ENCODE results near the gene BAHD1.
"Not testable (repeated sequence)": the region's sequence is repeated elsewhere in the genome, so short reads cannot be mapped to it uniquely, and the experiment has no call there.

The BAHD1 gene

GRCh38 chr15:40445421-40445922 lies 4.7 kb downstream of the BAHD1 start:
- DNase-seq (ENCODE audit: low read depth, low spot score): no peak

- DNase-seq (ENCODE audit: low read depth, low spot score): no peak
Observed at GRCh38 chr15:40446144-40446543, 5.4 kb downstream of the BAHD1 start.

GRCh38 chr15:40448354-40448753 lies 7.6 kb downstream of the BAHD1 start:
- DNase-seq (ENCODE audit: low read depth, low spot score): no peak

- DNase-seq (ENCODE audit: low read depth, low spot score): no peak
Observed at GRCh38 chr15:40449275-40449674, 8.5 kb downstream of the BAHD1 start.

- DNase-seq (ENCODE audit: low read depth, low spot score): no peak
Observed at GRCh38 chr15:40450047-40450446, 9.3 kb downstream of the BAHD1 start.

GRCh38 chr15:40451527-40452158 lies 10.9 kb downstream of the BAHD1 start:
- DNase-seq (ENCODE audit: low read depth, low spot score): no peak

- no peak for DNase-seq (ENCODE audit: low read depth, low spot score)
Observed at GRCh38 chr15:40452296-40453090, 11.7 kb downstream of the BAHD1 start.

- not testable (repeated sequence) for DNase-seq (ENCODE audit: low read depth, low spot score)
Observed at GRCh38 chr15:40453941-40454340, 13.2 kb downstream of the BAHD1 start.

- no peak for DNase-seq (ENCODE audit: low read depth, low spot score)
Observed at GRCh38 chr15:40454904-40455391, 14.2 kb downstream of the BAHD1 start.

GRCh38 chr15:40456299-40456712 lies 15.6 kb downstream of the BAHD1 start:
- DNase-seq (ENCODE audit: low read depth, low spot score): no peak

GRCh38 chr15:40456738-40457137 lies 16.0 kb downstream of the BAHD1 start:
- no peak for DNase-seq (ENCODE audit: low read depth, low spot score)

- no peak for DNase-seq (ENCODE audit: low read depth, low spot score)
Observed at GRCh38 chr15:40458495-40459371, 18.0 kb downstream of the BAHD1 start.

GRCh38 chr15:40459391-40460015 lies 18.8 kb downstream of the BAHD1 start:
- DNase-seq (ENCODE audit: low read depth, low spot score): no peak

GRCh38 chr15:40460404-40460803 lies 19.7 kb downstream of the BAHD1 start:
- DNase-seq (ENCODE audit: low read depth, low spot score): no peak

GRCh38 chr15:40461958-40462357 lies 21.2 kb downstream of the BAHD1 start:
- no peak for DNase-seq (ENCODE audit: low read depth, low spot score)

- no peak for DNase-seq (ENCODE audit: low read depth, low spot score)
Observed at GRCh38 chr15:40463279-40463678, 22.5 kb downstream of the BAHD1 start.

- DNase-seq (ENCODE audit: low read depth, low spot score): no peak
Observed at GRCh38 chr15:40463886-40464545, 23.3 kb downstream of the BAHD1 start.

- no peak for DNase-seq (ENCODE audit: low read depth, low spot score)
Observed at GRCh38 chr15:40464595-40465185, 23.9 kb downstream of the BAHD1 start.

- DNase-seq (ENCODE audit: low read depth, low spot score): no peak
Observed at GRCh38 chr15:40465939-40466338, 25.2 kb downstream of the BAHD1 start.
